ENCODE results near the gene NKAIN1. TPM values are rescaled to one million over a fixed set of nuclear protein-coding genes. Genes with fewer than 3 reads are reported as not detected.

Gene NKAIN1
- total RNA-seq, 4 donors from 2014 or later = not detected

- WGBS, 2 donors (ENCODE audit: low coverage in 1 of 2) = 74 to 100% methylated on average over 1 to 2 of the region's 2 CpGs
- intact Hi-C loops (cut with DNase I; ENCODE audit: low total_unique reads) (no loop called here), in situ Hi-C loops (cut with MboI; ENCODE audit: low pct_ligation_motif_present in 1 of 4, low pct_unique_long_range_greater_than_20kb in 1 of 4, low sequenced_read_pairs in 3 of 4) (no loop called here)
- no peaks in the 10 kb centered on the region for H3K36me3 ChIP-seq
- no peak for DNase-seq
- H3K27ac ChIP-seq = no peak overlapping the region
- no peaks in the 10 kb centered on the region for H3K4me1 ChIP-seq
- H3K27me3 ChIP-seq = no peaks in the 10 kb centered on the region
- no peak overlapping the region for H3K4me3 ChIP-seq
- no peak for TF ChIP-seq CTCF (IDR thresholded peaks at IDR 0.05)
- TF ChIP-seq EP300 (IDR thresholded peaks at IDR 0.05; ENCODE audit: low read depth) = no peak
- TF ChIP-seq POLR2A (IDR thresholded peaks at IDR 0.05) = no peak
- TF ChIP-seq POLR2AphosphoS5 (IDR thresholded peaks at IDR 0.05) = no peak
- H3K9me3 ChIP-seq = no peaks in the 10 kb centered on the region
These were observed 103.6 kb downstream of the NKAIN1 start for GRCh38 chr1:31135973-31136600.

GRCh38 chr1:31133368-31133767 is 106.3 kb downstream of the NKAIN1 start:
- in situ Hi-C loops (cut with MboI; ENCODE audit: low pct_ligation_motif_present in 1 of 4, low pct_unique_long_range_greater_than_20kb in 1 of 4, low sequenced_read_pairs in 3 of 4) = no loop called here

More at GRCh38 chr1:31133368-31133767, 106.3 kb downstream of the NKAIN1 start:
- intact Hi-C loops (cut with DNase I; ENCODE audit: low total_unique reads) = no loop called here
- DNase-seq = no peak
- Histone ChIP-seq H3K4me1 (no peaks in the 10 kb centered on the region), H3K4me3 (no peak overlapping the region), H3K9me3 (no peaks in the 10 kb centered on the region), H3K27me3 (no peaks in the 10 kb centered on the region), H3K36me3 (no peaks in the 10 kb centered on the region), H3K27ac (no peak overlapping the region)
- 85 to 91% methylated on average over 6 to 7 of the region's 7 CpGs for WGBS, 2 donors (ENCODE audit: low coverage in 1 of 2)
- TF ChIP-seq POLR2AphosphoS5 (IDR thresholded peaks at IDR 0.05) (no peak), EP300 (IDR thresholded peaks at IDR 0.05; ENCODE audit: low read depth) (no peak), POLR2A (IDR thresholded peaks at IDR 0.05) (no peak), CTCF (IDR thresholded peaks at IDR 0.05) (no peak)

Other genes with a start within 250 kb of the NKAIN1 start
- gene PUM1, start 174.2 kb downstream of the NKAIN1 start, total RNA-seq = 100 to 1,000 TPM in 1 of 4 donors, 10 to 100 TPM in 3; 73.6 to 201 (median 78.5) TPM
- gene SNRNP40, start 56.9 kb upstream of the NKAIN1 start, total RNA-seq = 100 to 1,000 TPM in 1 of 4 donors, 10 to 100 TPM in 3; 20.2 to 154 (median 32.3) TPM
- gene ZCCHC17, start 57.1 kb upstream of the NKAIN1 start, total RNA-seq = 10 to 100 TPM in 3 of 4 donors, 1 to 10 TPM in 1; 4.8 to 18.7 (median 13.7) TPM
- gene FABP3, start 133.2 kb upstream of the NKAIN1 start, total RNA-seq = 1 to 10 TPM in 2 of 4 donors, not detected in 2; 5.9 to 7.6 TPM
- gene SERINC2, start 173.3 kb upstream of the NKAIN1 start, total RNA-seq = 100 to 1,000 TPM in 3 of 4 donors, 10 to 100 TPM in 1; 85.6 to 343 (median 250) TPM